Neural cell (in vitro differentiated cells): Measurements from ENCODE around the gene MOB3B. TPM values are rescaled to one million over a fixed set of nuclear protein-coding genes. Genes with fewer than 3 reads are reported as not detected.

Experiments
- H2AFZ ChIP-seq: fragments of 200-600, 300-800 bp; sonication (generic), shearing (Covaris generic); 2 replicates; pipeline ENCODE4 v1.6.0; 2014; ENCODE audit warnings: low read depth, mild to moderate bottlenecking, antibody characterized with exemption, low read length, moderate library complexity
- H3F3A ChIP-seq: fragments of 200-600 bp; shearing (Covaris generic); 2 replicates; pipeline ENCODE4 v1.6.1; 2016; ENCODE audit warnings: mild to moderate bottlenecking, moderate library complexity, mixed read lengths, antibody characterized with exemption, low read length; ENCODE audit not compliant: insufficient read depth, poor library complexity, severe bottlenecking
- H3K27ac ChIP-seq: fragments of 200-600, 300-800 bp; sonication (generic), shearing (Covaris generic); 2 replicates; pipeline ENCODE4 v1.5.1; 2014; ENCODE audit warnings: mild to moderate bottlenecking, low read length, moderate library complexity
- H3K27me3 ChIP-seq: fragments of 300-800, 200-600 bp; sonication (generic), shearing (Covaris generic); 2 replicates; pipeline ENCODE4 v1.6.0; 2014; ENCODE audit warnings: mild to moderate bottlenecking, low read depth, low read length, moderate library complexity; ENCODE audit not compliant: insufficient read depth
- H3K36me3 ChIP-seq: fragments of 300-800, 200-600 bp; sonication (generic), shearing (Covaris generic); 2 replicates; pipeline ENCODE4 v1.5.1; 2014; ENCODE audit warnings: mild to moderate bottlenecking, antibody characterized with exemption, low read length, moderate library complexity; ENCODE audit not compliant: insufficient read depth
- H3K4me2 ChIP-seq: fragments of 300-800, 200-600 bp; sonication (generic), shearing (Covaris generic); 2 replicates; pipeline ENCODE4 v1.6.0; 2014; ENCODE audit warnings: mild to moderate bottlenecking, low read length
- H3K4me3 ChIP-seq: fragments of 300-800, 200-600 bp; sonication (generic), shearing (Covaris generic); 2 replicates; pipeline ENCODE4 v1.5.1; 2014; ENCODE audit warnings: mild to moderate bottlenecking, low read length, moderate library complexity
- H3K79me2 ChIP-seq: fragments of 200-600 bp; shearing (Covaris generic); replicated peaks from 2 replicates; pipeline ENCODE4 v1.6.0; 2014; ENCODE audit warnings: mild to moderate bottlenecking, low read length, moderate library complexity; ENCODE audit not compliant: insufficient read depth
- H3K9ac ChIP-seq: fragments of 300-800, 200-600 bp; sonication (generic), shearing (Covaris generic); 2 replicates; pipeline ENCODE4 v1.6.1; 2016; ENCODE audit warnings: mild to moderate bottlenecking, low read length, mixed read lengths
- H3K9me2 ChIP-seq: fragments of 200-600 bp; shearing (Covaris generic); 2 replicates; pipeline ENCODE4 v1.6.1; 2016; ENCODE audit warnings: mild to moderate bottlenecking, low read length, mixed read lengths; ENCODE audit not compliant: insufficient read depth
- H3K9me3 ChIP-seq: fragments of 200-600, 300-800 bp; sonication (generic), shearing (Covaris generic); 2 replicates; pipeline ENCODE4 v1.6.1; 2016; ENCODE audit warnings: mild to moderate bottlenecking, mixed run types, low read length, moderate library complexity, mixed read lengths
- H4K20me1 ChIP-seq: fragments of 200-600 bp; shearing (Covaris generic); 2 replicates; pipeline ENCODE4 v1.6.1; 2016; ENCODE audit warnings: mild to moderate bottlenecking, mixed run types; ENCODE audit not compliant: insufficient read depth
- CTCF ChIP-seq: fragments of 450-650 bp; IDR thresholded peaks from 2 replicates; pipeline ENCODE4 v1.5.1; 2014; ENCODE audit warnings: antibody characterized with exemption, mild to moderate bottlenecking, moderate library complexity; ENCODE audit not compliant: poor library complexity, severe bottlenecking
- EP300 ChIP-seq: fragments of 450-650 bp; conservative IDR thresholded peaks from 2 replicates; pipeline ENCODE4 v1.6.1; 2014; ENCODE audit warnings: antibody characterized with exemption, mild to moderate bottlenecking, moderate library complexity; ENCODE audit not compliant: poor library complexity, severe bottlenecking
- EZH2 ChIP-seq: fragments of 200-600, 300-800 bp; shearing (Covaris generic), sonication (generic); IDR thresholded peaks from 2 replicates; pipeline ENCODE4 v1.6.1; 2014; ENCODE audit warnings: antibody characterized with exemption, low read length, borderline replicate concordance, mild to moderate bottlenecking; ENCODE audit not compliant: insufficient read depth, poor library complexity, severe bottlenecking
- MXI1 ChIP-seq: fragments of 450-650 bp; conservative IDR thresholded peaks from 2 replicates; pipeline ENCODE4 v1.6.1; 2014; ENCODE audit warnings: antibody characterized with exemption, mild to moderate bottlenecking; ENCODE audit not compliant: poor library complexity, severe bottlenecking
- POLR2AphosphoS5 ChIP-seq: IDR thresholded peaks from 2 replicates; pipeline ENCODE4 v1.6.1; 2012
- RAD21 ChIP-seq: fragments of 450-650 bp; conservative IDR thresholded peaks from 2 replicates; pipeline ENCODE4 v1.6.1; 2014; ENCODE audit warnings: antibody characterized with exemption, mild to moderate bottlenecking, moderate library complexity
- REST ChIP-seq: IDR thresholded peaks from 2 replicates; pipeline ENCODE4 v1.6.1; 2012; ENCODE audit warnings: borderline replicate concordance
- SMC3 ChIP-seq: fragments of 450-650 bp; conservative IDR thresholded peaks from 2 replicates; pipeline ENCODE4 v1.6.1; 2014; ENCODE audit warnings: antibody characterized with exemption, mild to moderate bottlenecking, moderate library complexity; ENCODE audit not compliant: poor library complexity
- TAF1 ChIP-seq: IDR thresholded peaks from 2 replicates; pipeline ENCODE4 v1.6.1; 2012; ENCODE audit warnings: low read depth
- polyA plus RNA-seq: library from polyadenylated mRNA; depleted of rRNA; stranded (reverse); fragments of >200 nt; gene quantifications from 2 replicates; pipeline ENCODE4 v1.2.3, GENCODE V29; 2014

MOB3B gene
- polyA plus RNA-seq, 1 donor from 2014 or later = 1.8 TPM

GRCh38 chr9:27384262-27385014, 145.2 kb downstream of the MOB3B start:
- Histone ChIP-seq H3K4me3 (no peak overlapping the region), H3K9ac (no peak overlapping the region), H3F3A (no peaks in the 10 kb centered on the region), H3K9me2 (no peaks in the 10 kb centered on the region), H2AFZ (no peak overlapping the region), H3K9me3 (no peaks in the 10 kb centered on the region), H3K27ac (no peak overlapping the region), H4K20me1 (no peaks in the 10 kb centered on the region), H3K36me3 (no peaks in the 10 kb centered on the region), H3K4me2 (no peak overlapping the region), H3K79me2 (no peaks in the 10 kb centered on the region), H3K27me3 (no peaks in the 10 kb centered on the region)
- TF ChIP-seq POLR2AphosphoS5 (no peak), TAF1 (no peak), CTCF (no peak), REST (no peak), SMC3 (no peak), RAD21 (no peak), EZH2 (no peak), EP300 (no peak), MXI1 (no peak)

- H3K27me3 ChIP-seq = no peaks in the 10 kb centered on the region
- no peaks in the 10 kb centered on the region for H3F3A ChIP-seq
- no peaks in the 10 kb centered on the region for H3K79me2 ChIP-seq
- no peaks in the 10 kb centered on the region for H4K20me1 ChIP-seq
- H3K9me2 ChIP-seq = no peaks in the 10 kb centered on the region
- no peak overlapping the region for H2AFZ ChIP-seq
- no peak overlapping the region for H3K4me2 ChIP-seq
- no peak overlapping the region for H3K9ac ChIP-seq
- TF ChIP-seq TAF1 (no peak), RAD21 (no peak), EP300 (no peak), POLR2AphosphoS5 (no peak), MXI1 (no peak), SMC3 (no peak), CTCF (no peak), REST (no peak), EZH2 (no peak)
- no peak overlapping the region for H3K27ac ChIP-seq
- no peak overlapping the region for H3K4me3 ChIP-seq
- no peaks in the 10 kb centered on the region for H3K9me3 ChIP-seq
- no peaks in the 10 kb centered on the region for H3K36me3 ChIP-seq
Observed at GRCh38 chr9:27383524-27383923, 146.1 kb downstream of the MOB3B start.
